ENCODE results near the gene CTSE. TPM values are rescaled to one million over a fixed set of nuclear protein-coding genes. Genes with fewer than 3 reads are reported as not detected.

Gene CTSE
- total and polyA plus RNA-seq, 9 of the 15 experiments (the other 6 are each of a cell fraction or from before 2014, with no cell fraction given), result 0.04 to 0.18 (median 0.09) TPM; not detected in 4

- H3K4me2 ChIP-seq (ENCODE audit: insufficient read depth, low read length), result no peak overlapping the region
- no peaks in the 10 kb centered on the region for H3K9me1 ChIP-seq (ENCODE audit: control insufficient read depth, insufficient read depth, low read length)
- no peaks in the 10 kb centered on the region; the same call in none of the 2 replicates for H4K20me1 ChIP-seq (replicated peaks; ENCODE audit: control insufficient read depth, insufficient read depth, low read length)
- ChIA-PET POLR2A (interaction anchor here (0.7 to 1.0 kb wide), 2 partner anchors 36 to 358 kb away, joined by 3 read pairs; no protein-coding TSS in a partner anchor), CTCF (ENCODE audit: low intra/inter-chr PET ratio) (no interaction called here)
- 2% methylated on average over 4 of the region's 4 CpGs for WGBS (ENCODE audit: insufficient coverage, low coverage, missing lambda C conversion rate)
- no peak overlapping the region for H3K9ac ChIP-seq (ENCODE audit: insufficient read depth in 1 of 2, low read depth in 2 of 2, low read length in 2 of 2)
- no peak overlapping the region for H3K4me3 ChIP-seq
- ATAC-seq, result no peak
- TF ChIP-seq ZNF347 (CRISPR knock-in tag; IDR thresholded peaks at IDR 0.05; ENCODE audit: low read depth) (no peak), SMAD1 (IDR thresholded peaks at IDR 0.05; ENCODE audit: low read depth, low read length, partially characterized antibody) (no peak), E2F4 (CRISPR knock-in tag; IDR thresholded peaks at IDR 0.05; ENCODE audit: low read depth) (no peak), ZNF277 (CRISPR knock-in tag; IDR thresholded peaks at IDR 0.05; ENCODE audit: borderline replicate concordance) (no peak), ZBTB43 (CRISPR knock-in tag; IDR thresholded peaks at IDR 0.05) (no peak), ZNF512 (tag; IDR thresholded peaks at IDR 0.05) (no peak), ZHX1 (conservative IDR thresholded peaks at IDR 0.05; ENCODE audit: low read length) (no peak), ZBTB34 (CRISPR knock-in tag; IDR thresholded peaks at IDR 0.05) (no peak), ZNF785 (CRISPR knock-in tag; IDR thresholded peaks at IDR 0.05) (no peak), ZNF583 (CRISPR knock-in tag; IDR thresholded peaks at IDR 0.05) (no peak), YBX1 (IDR thresholded peaks at IDR 0.05) (no peak)
- in situ Hi-C loops (cut with MboI) (no loop called here), intact Hi-C loops (cut with micrococcal nuclease) (no loop called here)
- no peaks in the 10 kb centered on the region for H3K9me3 ChIP-seq (replicated peaks; ENCODE audit: control insufficient read depth, insufficient read depth, low read depth, low read length)
- no peaks in the 10 kb centered on the region for H3K79me2 ChIP-seq (ENCODE audit: control insufficient read depth, insufficient read depth, low read length)
- BruUV-seq (replicated peaks), result no TSS peak
- H3K27ac ChIP-seq (ENCODE audit: extremely low read depth, low read depth, low read length), result no peak overlapping the region
- no peak overlapping the region for H2AFZ ChIP-seq (ENCODE audit: low read depth, low read length)
- H3K27me3 ChIP-seq (ENCODE audit: control insufficient read depth in 2 of 2, insufficient read depth in 2 of 2, low read length in 2 of 2), result peaks cover 20 to 50% of the 10 kb centered on the region in 2 experiments
- DNase-seq (ENCODE audit: extremely low read depth in 1 of 4, low spot score in 3 of 4), result no peak
- H3K36me3 ChIP-seq (ENCODE audit: control insufficient read depth, insufficient read depth, low read length), result no peaks in the 10 kb centered on the region
- FAIRE-seq, result no peak
- peaks cover 10 to 16% of the 10 kb centered on the region in 2 experiments; a peak in 4 of 5 replicates for H3K4me1 ChIP-seq (replicated peaks in 1 of 2; ENCODE audit: control insufficient read depth in 2 of 2, insufficient read depth in 2 of 2, low read length in 2 of 2)
Observed at GRCh38 chr1:206006946-206007345, 16.7 kb downstream of the CTSE start.
